Right renal pelvis (tissue), 4 donors: ENCODE data around the gene ELN. TPM values are rescaled to one million over a fixed set of nuclear protein-coding genes. Genes with fewer than 3 reads are reported as not detected.
A peak's percentile ranks its signal among the peaks of the same experiment; 100 is the strongest.

Experiments used
- DNase-seq, 4 donors: peaks; one replicate each; pipeline ENCODE4 v3.0.0-alpha.2; 2013; ENCODE audit warnings: low read depth in 4 of 4, low spot score in 3 of 4, missing footprints in 1 of 4
- polyA plus RNA-seq, 4 donors: library from polyadenylated mRNA; unstranded; fragments of 120-200 nt; gene quantifications; one replicate each; pipeline ENCODE4 v1.2.1, GENCODE V29; 2013; ENCODE audit not compliant: insufficient read length in 4 of 4

ELN gene
- polyA plus RNA-seq, 4 donors: 73.5 to 152 (median 95.9) TPM

GRCh38 chr7:74022507-74022906 is 5.5 kb upstream of the ELN start:
- DNase-seq: no peak

GRCh38 chr7:74023092-74023536 is 4.9 kb upstream of the ELN start:
- DNase-seq: no peak

- no peak for DNase-seq
Observed at GRCh38 chr7:74023786-74024185, 4.2 kb upstream of the ELN start.

GRCh38 chr7:74025146-74025545 is 2.8 kb upstream of the ELN start:
- no peak for DNase-seq

- DNase-seq: no peak
Observed at GRCh38 chr7:74025730-74026129, 2.2 kb upstream of the ELN start.

- DNase-seq: no peak
Observed at GRCh38 chr7:74026406-74026902, 1.5 kb upstream of the ELN start.

GRCh38 chr7:74026903-74027682 is 880 bp upstream of the ELN start:
- DNase-seq: peak in 2 of 4 donors; percentile 45 to 63

GRCh38 chr7:74028321-74028838 is 407 bp downstream of the ELN start:
- no peak for DNase-seq

- DNase-seq: no peak
Observed at GRCh38 chr7:74029089-74029785, 1.3 kb downstream of the ELN start.

- DNase-seq: no peak
Observed at GRCh38 chr7:74029991-74030415, 2.0 kb downstream of the ELN start.

GRCh38 chr7:74030861-74031260 is 2.9 kb downstream of the ELN start:
- no peak for DNase-seq

- DNase-seq: no peak
Observed at GRCh38 chr7:74031403-74032190, 3.6 kb downstream of the ELN start.

GRCh38 chr7:74032191-74032490 is 4.2 kb downstream of the ELN start:
- no peak for DNase-seq

GRCh38 chr7:74032624-74033371 is 4.8 kb downstream of the ELN start:
- no peak for DNase-seq

- no peak for DNase-seq
Observed at GRCh38 chr7:74033372-74034311, 5.7 kb downstream of the ELN start.

GRCh38 chr7:74037609-74038008 is 9.6 kb downstream of the ELN start:
- DNase-seq: no peak

GRCh38 chr7:74038194-74038961 is 10.4 kb downstream of the ELN start:
- no peak for DNase-seq

- DNase-seq: no peak
Observed at GRCh38 chr7:74039337-74039736, 11.4 kb downstream of the ELN start.
